AG04450 (cell line): ENCODE data around the gene PCDHB5. TPM values are rescaled to one million over a fixed set of nuclear protein-coding genes. Genes with fewer than 3 reads are reported as not detected.
"Not testable (repeated sequence)": the region's sequence is repeated elsewhere in the genome, so short reads cannot be mapped to it uniquely, and the experiment has no call there.

ENCODE experiments used
- CTCF ChIA-PET: fragments of 300-600, 350-600 bp; formaldehyde crosslinking; extraction: SDS; loops from one replicate; lab custom pipeline; 2022; ENCODE audit warnings: antibody characterized with exemption, inconsistent platforms; lab: Charles Lee
- POLR2A ChIA-PET: fragments of 350-600 bp; formaldehyde crosslinking; extraction: SDS; loops from one replicate; lab custom pipeline; 2021; ENCODE audit warnings: antibody characterized with exemption, inconsistent platforms; lab: Yijun Ruan, JAX
- DNase-seq: peaks from one replicate; pipeline ENCODE4 v3.0.0-alpha.2; 2011; ENCODE audit warnings: low read depth, low spot score
- H3K27ac ChIP-seq: one replicate; pipeline ENCODE4 v1.5.1; 2012; ENCODE audit warnings: low read depth, low read length, control low read depth
- H3K27me3 ChIP-seq: one replicate; pipeline ENCODE4 v1.6.0; 2012; ENCODE audit warnings: low read length; ENCODE audit not compliant: control insufficient read depth, insufficient read depth
- H3K4me3 ChIP-seq: 2 replicates; pipeline ENCODE4 v1.5.1; 2011; ENCODE audit warnings: mild to moderate bottlenecking, low read depth, low read length, control low read depth
- H3K9me3 ChIP-seq: 2 replicates; pipeline ENCODE4 v1.5.1; 2012; ENCODE audit warnings: low read length; ENCODE audit not compliant: control insufficient read depth, insufficient read depth
- polyA plus RNA-seq: library from polyadenylated mRNA; depleted of rRNA; stranded (reverse); fragments of >200 nt; gene quantifications from 2 replicates; pipeline ENCODE4 v1.2.3, GENCODE V29; 2011
- TF ChIP-seq, protein P1 (sequence below): IDR thresholded peaks from 2 replicates; pipeline ENCODE4 v1.5.1; 2011; ENCODE audit warnings: low read depth, low read length, control low read depth, inconsistent platforms

PCDHB5 gene
- polyA plus RNA-seq, 1 experiment, result 0.68 TPM

DNA sequence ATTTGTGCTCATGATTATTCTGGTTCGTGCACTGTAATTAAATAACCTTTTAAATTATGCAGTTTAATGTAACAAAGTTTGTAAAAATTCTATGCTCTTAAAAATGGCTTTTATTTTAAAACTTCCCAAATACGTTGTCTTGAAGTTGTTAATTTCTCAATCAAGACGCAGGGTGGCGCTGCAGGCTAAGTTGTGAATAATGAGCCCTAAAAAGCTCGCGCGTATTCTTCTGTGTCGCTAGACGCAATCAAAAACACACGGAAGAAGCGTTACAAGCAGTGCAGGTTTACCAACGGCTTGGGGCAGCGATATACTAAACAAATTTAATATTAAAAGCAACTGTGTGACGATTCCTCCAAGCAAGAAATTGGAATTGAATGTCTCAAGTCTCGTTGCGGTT is 13.4 kb upstream of the PCDHB5 start, which contains the start of gene PCDHB4:
TSS of gene PCDHB4 (plus strand) at position 256 of the 400 bp plus-strand sequence. CDS start 181 bp downstream, outside the sequence.
- H3K4me3 ChIP-seq, result no peak within 1 kb of the TSS
- no peaks in the 10 kb centered on the region for H3K27me3 ChIP-seq
- H3K9me3 ChIP-seq, result peaks cover 28% of the 10 kb centered on the region
- TF ChIP-seq, protein P1, sequence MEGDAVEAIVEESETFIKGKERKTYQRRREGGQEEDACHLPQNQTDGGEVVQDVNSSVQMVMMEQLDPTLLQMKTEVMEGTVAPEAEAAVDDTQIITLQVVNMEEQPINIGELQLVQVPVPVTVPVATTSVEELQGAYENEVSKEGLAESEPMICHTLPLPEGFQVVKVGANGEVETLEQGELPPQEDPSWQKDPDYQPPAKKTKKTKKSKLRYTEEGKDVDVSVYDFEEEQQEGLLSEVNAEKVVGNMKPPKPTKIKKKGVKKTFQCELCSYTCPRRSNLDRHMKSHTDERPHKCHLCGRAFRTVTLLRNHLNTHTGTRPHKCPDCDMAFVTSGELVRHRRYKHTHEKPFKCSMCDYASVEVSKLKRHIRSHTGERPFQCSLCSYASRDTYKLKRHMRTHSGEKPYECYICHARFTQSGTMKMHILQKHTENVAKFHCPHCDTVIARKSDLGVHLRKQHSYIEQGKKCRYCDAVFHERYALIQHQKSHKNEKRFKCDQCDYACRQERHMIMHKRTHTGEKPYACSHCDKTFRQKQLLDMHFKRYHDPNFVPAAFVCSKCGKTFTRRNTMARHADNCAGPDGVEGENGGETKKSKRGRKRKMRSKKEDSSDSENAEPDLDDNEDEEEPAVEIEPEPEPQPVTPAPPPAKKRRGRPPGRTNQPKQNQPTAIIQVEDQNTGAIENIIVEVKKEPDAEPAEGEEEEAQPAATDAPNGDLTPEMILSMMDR, result no peak
- CTCF ChIA-PET, result no interaction called here
- H3K27ac ChIP-seq, result no peak within 1 kb of the TSS
- DNase-seq, result no peak
- POLR2A ChIA-PET, result no interaction called here

DNA sequence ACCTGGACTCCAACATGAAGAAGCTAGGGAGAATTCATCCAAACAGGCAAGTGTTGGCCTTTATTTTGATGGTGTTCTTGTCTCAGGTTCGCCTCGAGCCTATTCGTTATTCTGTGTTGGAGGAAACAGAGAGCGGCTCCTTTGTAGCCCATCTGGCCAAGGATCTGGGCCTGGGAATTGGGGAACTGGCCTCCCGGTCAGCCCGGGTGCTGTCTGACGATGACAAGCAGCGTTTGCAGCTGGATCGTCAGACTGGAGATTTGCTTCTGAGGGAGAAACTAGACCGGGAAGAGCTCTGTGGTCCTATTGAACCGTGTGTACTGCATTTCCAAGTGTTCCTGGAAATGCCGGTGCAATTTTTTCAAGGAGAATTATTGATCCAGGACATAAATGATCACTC is 13.0 kb upstream of the PCDHB5 start:
- H3K27ac ChIP-seq, result no peak overlapping the region
- TF ChIP-seq, protein P1, result no peak
- ChIA-PET CTCF (no interaction called here), POLR2A (no interaction called here)
- H3K27me3 ChIP-seq, result no peaks in the 10 kb centered on the region
- peaks cover 28% of the 10 kb centered on the region for H3K9me3 ChIP-seq
- no peak for DNase-seq
- H3K4me3 ChIP-seq, result no peak overlapping the region

DNA sequence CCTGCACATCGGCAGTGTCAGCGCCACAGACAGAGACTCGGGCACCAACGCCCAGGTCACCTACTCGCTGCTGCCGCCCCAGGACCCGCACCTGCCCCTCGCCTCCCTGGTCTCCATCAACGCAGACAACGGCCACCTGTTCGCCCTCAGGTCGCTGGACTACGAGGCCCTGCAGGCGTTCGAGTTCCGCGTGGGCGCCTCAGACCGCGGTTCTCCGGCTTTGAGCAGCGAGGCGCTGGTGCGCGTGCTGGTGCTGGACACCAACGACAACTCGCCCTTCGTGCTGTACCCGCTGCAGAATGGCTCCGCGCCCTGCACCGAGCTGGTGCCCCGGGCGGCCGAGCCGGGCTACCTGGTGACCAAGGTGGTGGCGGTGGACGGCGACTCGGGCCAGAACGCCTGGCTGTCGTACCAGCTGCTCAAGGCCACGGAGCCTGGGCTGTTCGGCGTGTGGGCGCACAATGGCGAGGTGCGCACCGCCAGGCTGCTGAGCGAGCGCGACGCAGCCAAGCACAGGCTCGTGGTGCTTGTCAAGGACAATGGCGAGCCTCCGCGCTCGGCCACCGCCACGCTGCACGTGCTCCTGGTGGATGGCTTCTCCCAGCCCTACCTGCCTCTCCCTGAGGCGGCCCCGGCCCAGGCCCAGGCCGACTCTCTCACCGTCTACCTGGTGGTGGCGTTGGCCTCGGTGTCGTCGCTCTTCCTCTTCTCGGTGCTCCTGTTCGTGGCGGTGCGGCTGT is 11.4 kb upstream of the PCDHB5 start:
- H3K27me3 ChIP-seq, POLR2A ChIA-PET, H3K4me3 ChIP-seq, DNase-seq, CTCF ChIA-PET, H3K27ac ChIP-seq: not testable (repeated sequence)
- peaks cover 25% of the 10 kb centered on the region for H3K9me3 ChIP-seq

DNA sequence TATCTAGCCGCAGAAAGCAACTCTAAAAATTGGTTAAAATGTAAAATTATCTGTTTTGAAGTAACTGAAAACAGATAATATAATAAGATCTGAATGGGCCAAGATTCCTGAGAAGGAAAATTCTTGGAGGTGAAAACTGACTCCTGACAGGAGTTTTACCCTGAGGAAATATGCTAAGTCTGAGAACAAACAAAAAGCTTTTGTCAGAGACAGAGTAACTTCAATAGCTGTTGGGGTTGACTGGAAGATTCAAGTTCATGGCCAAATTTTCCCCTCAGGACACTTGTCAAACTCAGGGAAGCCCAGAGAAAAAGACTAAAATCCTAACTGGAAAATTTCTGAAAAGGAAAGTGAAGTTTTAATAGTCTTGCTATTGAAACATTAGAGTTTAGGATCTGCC is 7.7 kb upstream of the PCDHB5 start:
- Histone ChIP-seq H3K27ac (no peak overlapping the region), H3K9me3 (peaks cover 20% of the 10 kb centered on the region), H3K4me3 (no peak overlapping the region), H3K27me3 (no peaks in the 10 kb centered on the region)
- POLR2A ChIA-PET, result no interaction called here
- TF ChIP-seq, protein P1, result no peak
- DNase-seq, result no peak
- CTCF ChIA-PET, result no interaction called here

DNA sequence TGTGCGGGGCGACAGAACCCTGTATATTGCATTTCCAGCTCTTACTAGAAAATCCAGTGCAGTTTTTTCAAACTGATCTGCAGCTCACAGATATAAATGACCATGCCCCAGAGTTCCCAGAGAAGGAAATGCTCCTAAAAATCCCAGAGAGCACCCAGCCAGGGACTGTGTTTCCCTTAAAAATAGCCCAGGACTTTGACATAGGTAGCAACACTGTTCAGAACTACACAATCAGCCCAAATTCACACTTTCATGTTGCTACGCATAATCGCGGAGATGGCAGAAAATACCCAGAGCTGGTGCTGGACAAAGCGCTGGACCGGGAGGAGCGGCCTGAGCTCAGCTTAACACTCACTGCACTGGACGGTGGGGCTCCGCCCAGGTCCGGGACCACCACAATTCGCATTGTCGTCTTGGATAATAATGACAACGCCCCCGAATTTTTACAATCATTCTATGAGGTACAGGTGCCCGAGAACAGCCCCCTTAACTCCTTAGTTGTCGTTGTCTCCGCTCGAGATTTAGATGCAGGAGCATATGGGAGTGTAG is 786 bp downstream of the PCDHB5 start:
- ChIA-PET CTCF (interaction anchor here (1.6 kb wide), 1 partner anchor 428 kb away, joined by 7 read pairs; no protein-coding TSS in a partner anchor), POLR2A (no interaction called here)
- DNase-seq, result no peak
- H3K27me3 ChIP-seq, result no peaks in the 10 kb centered on the region
- H3K4me3 ChIP-seq, result no peak overlapping the region
- peaks cover 22% of the 10 kb centered on the region for H3K9me3 ChIP-seq
- TF ChIP-seq, protein P1, result no peak
- no peak overlapping the region for H3K27ac ChIP-seq

DNA sequence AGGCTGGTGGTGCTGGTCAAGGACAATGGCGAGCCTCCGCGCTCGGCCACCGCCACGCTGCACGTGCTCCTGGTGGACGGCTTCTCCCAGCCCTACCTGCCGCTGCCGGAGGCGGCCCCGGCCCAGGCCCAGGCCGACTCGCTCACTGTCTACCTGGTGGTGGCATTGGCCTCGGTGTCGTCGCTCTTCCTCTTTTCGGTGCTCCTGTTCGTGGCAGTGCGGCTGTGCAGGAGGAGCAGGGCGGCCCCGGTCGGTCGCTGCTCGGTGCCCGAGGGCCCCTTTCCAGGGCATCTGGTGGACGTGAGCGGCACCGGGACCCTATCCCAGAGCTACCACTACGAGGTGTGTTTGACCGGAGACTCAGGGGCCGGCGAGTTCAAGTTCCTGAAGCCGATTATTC is 2.3 kb downstream of the PCDHB5 start:
- H3K9me3 ChIP-seq, result peaks cover 22% of the 10 kb centered on the region
- H3K27me3 ChIP-seq, H3K4me3 ChIP-seq, DNase-seq, H3K27ac ChIP-seq, POLR2A ChIA-PET: not testable (repeated sequence)
- CTCF ChIA-PET, result interaction anchor here (1.0 kb wide), 1 partner anchor 426 kb away, joined by 3 read pairs; no protein-coding TSS in a partner anchor
